ENCODE data around the gene ING5.

Gene ING5

GRCh38 chr2:241775223-241776177 lies 73.7 kb downstream of the ING5 start:
- DNase-seq = no peak

GRCh38 chr2:241776336-241777169 lies 74.7 kb downstream of the ING5 start, which contains the start of gene GAL3ST2:
TSS of gene GAL3ST2 (plus strand) at chr2:241776822. CDS start at chr2:241776956, 134 bp downstream.
- DNase-seq = no peak

GRCh38 chr2:241777170-241777685 lies 75.4 kb downstream of the ING5 start:
- DNase-seq = no peak

- no peak for DNase-seq
Measured at GRCh38 chr2:241777686-241778627, 76.1 kb downstream of the ING5 start.

Measured in hypothalamus (tissue), 51 donors.